GM18498 (cell line): ENCODE data around the gene ARSD.

ENCODE experiments used
- ATAC-seq: cut with Tn5 transposase; IDR thresholded peaks from one replicate; pipeline ENCODE4 v1.9.1; 2021; ENCODE audit warnings: mild to moderate bottlenecking, moderate library complexity; ENCODE audit not compliant: unreplicated experiment

Gene ARSD

DNA sequence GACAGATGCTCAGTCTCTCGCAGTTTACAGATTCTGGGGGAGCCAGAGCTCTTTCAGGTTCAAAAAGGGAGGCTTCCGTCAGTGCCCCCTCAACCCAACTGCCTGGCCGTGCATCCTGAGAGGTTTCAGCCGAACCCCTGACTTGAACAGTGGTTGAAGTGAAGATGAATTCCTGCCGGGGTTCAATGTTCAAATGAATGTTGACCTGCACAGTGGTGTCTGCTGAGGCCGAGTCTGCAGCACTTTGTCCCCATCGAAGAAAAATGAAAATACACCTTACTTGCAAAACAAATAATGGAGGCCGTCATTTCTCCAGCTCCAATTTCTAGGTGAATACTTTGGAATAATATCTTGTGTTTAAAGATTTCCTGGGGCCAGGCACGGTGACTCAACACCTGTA lies 66.7 kb downstream of the ARSD start:
- no peak for ATAC-seq

DNA sequence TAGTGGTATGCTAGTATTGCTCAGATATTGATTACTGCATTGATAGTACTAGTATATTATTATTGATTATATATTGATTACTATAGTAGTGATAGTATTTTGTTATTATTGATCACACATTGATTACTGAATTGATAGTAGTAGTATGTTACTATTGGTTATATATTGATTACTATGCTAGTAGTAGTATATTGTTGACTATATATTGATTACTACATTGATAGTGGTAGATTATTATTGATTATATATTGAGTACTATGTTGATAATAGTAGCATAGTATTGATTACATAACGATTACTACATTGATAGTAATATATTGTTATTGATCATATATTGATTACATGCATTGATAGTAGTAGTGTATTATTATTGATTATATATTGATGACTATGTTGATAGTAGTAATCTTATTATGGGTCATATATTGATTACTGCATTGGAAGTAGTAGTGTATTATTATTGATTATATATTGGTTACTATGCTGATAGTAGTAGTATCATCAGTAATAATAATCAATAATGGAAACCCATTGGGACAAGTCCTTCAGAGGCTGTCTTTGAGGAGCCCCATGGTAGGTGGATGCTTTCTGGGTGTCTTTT lies 69.8 kb downstream of the ARSD start:
- no peak for ATAC-seq

DNA sequence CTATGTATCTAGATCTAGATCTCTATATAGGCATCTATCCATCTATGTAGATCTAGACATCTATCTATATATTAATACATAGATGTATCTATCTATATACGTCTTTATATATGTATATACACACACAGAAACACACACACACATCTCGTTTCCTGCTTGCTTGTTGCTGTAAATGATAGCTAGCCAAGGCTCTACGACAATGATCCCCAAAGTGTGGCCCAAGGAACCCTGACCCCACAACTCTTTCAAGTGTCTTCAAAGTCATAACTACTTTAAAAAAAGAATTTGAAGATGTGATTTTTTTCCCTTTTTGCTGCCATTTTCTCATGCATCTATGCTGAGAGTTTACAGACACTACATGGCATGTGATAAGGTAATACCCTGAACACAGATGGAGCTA lies 71.6 kb downstream of the ARSD start:
- no peak for ATAC-seq

DNA sequence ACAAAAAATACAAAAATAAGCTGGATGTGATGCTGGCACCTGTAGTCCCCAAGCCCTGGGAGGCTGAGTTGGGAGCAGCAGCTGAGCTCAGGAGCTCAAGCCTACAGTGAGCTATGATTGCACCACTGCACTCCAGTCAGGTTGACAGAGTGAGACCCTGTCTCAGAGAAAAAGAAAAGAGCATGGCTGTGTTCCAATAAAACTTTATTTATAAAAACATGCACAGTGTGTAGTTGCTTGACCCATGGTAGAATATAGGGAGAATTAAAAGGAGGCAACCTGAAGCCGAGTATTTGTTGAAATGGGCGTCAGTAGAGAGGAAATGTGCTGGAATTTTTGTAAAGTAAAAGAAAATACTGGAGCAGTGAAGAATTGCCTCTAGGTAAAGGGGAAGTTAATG lies 73.4 kb downstream of the ARSD start:
- no peak for ATAC-seq

DNA sequence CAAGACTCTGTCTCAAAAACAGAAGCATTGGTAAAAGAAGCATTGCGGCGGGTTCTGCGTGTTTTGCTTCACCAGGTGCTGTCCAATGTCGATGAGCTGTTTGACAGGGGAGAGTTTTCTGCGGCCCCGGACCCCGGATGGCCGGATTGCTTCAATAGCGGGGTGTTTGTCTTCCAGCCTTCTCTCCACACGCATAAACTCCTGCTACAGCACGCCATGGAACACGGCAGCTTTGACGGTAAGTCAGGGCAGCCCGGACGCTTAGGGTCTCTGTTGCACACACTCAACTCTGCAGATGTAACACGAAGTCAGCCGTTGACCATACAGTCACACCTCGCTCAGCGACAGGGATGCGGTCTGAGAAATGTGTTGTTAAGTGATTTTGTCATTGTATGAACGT lies 74.2 kb downstream of the ARSD start:
- ATAC-seq, result no peak
